HepG2 (cell line): ENCODE data around the gene BMX. TPM values are rescaled to one million over a fixed set of nuclear protein-coding genes. Genes with fewer than 3 reads are reported as not detected.

Experiments
- ATAC-seq: fragments of 200-7000 bp; cut with Tn5 transposase; 3 replicates; pipeline ENCODE4 v1.9.1; 2020; ENCODE audit warnings: mild to moderate bottlenecking, moderate library complexity
- BruUV-seq: library from RNA; stranded (reverse); fragments of 400-500 nt; replicated peaks from 2 replicates; lab custom pipeline; 2021; lab: Mats Ljungman, UMichigan
- CTCF ChIA-PET: fragments of 300-600 bp; formaldehyde crosslinking; extraction: SDS; loops from one replicate; lab custom pipeline; 2021; ENCODE audit warnings: low total read pairs, inconsistent platforms, low intra/inter-chr PET ratio; lab: Yijun Ruan, JAX
- POLR2A ChIA-PET: fragments of 350-600 bp; sonication (Branson Sonifier 250); formaldehyde crosslinking; loops from one replicate; lab custom pipeline; 2020; ENCODE audit warnings: antibody characterized with exemption, inconsistent platforms; lab: Yijun Ruan, JAX
- DNase-seq: peaks from one replicate; pipeline ENCODE4 v3.0.0-alpha.2; 2015; ENCODE audit warnings: low spot score
- FAIRE-seq: peaks from 3 replicates; lab custom pipeline; 2011; peaks lifted over from hg19 to GRCh38; lab: Jason Lieb, UNC
- H2AFZ ChIP-seq: one replicate; pipeline ENCODE4 v1.6.1; 2011; ENCODE audit warnings: low read length, inconsistent platforms
- H3K27ac ChIP-seq: fragments of 300-600 bp; 3 replicates; pipeline ENCODE4 v1.8.0; 2011; ENCODE audit warnings: mixed run types, mild to moderate bottlenecking, mixed read lengths, low read length, inconsistent platforms; ENCODE audit not compliant: insufficient read depth; ENCODE audit errors: extremely low read length
- H3K27me3 ChIP-seq, 2 experiments: fragments of 200-600 bp in 1 of 2; 2 replicates in 1 of 2; 3 replicates in 1 of 2; pipeline versions ENCODE4 v1.6.0 to v1.8.0; 2011; ENCODE audit warnings: low read length in 2 of 2, mild to moderate bottlenecking in 2 of 2, moderate library complexity in 2 of 2, inconsistent platforms in 1 of 2; ENCODE audit not compliant: insufficient read depth in 2 of 2, control insufficient read depth in 1 of 2
- H3K36me3 ChIP-seq, 2 experiments: fragments of 200-600 bp in 1 of 2; replicated peaks in 1 of 2; 2 replicates in 1 of 2; 3 replicates in 1 of 2; pipeline versions ENCODE4 v1.5.1 to v1.8.0; 2011; ENCODE audit warnings: low read length in 2 of 2, inconsistent platforms in 1 of 2; ENCODE audit not compliant: insufficient read depth in 2 of 2, control insufficient read depth in 1 of 2
- H3K4me1 ChIP-seq: 2 replicates; pipeline ENCODE4 v1.5.1; 2012; ENCODE audit warnings: low read length, inconsistent platforms; ENCODE audit not compliant: insufficient read depth
- H3K4me2 ChIP-seq: 2 replicates; pipeline ENCODE4 v1.6.0; 2011; ENCODE audit warnings: low read depth, low read length, inconsistent platforms
- H3K4me3 ChIP-seq, 3 experiments: fragments of 200-600 bp in 1 of 3; sonication (generic), shearing (Covaris generic) in 1 of 3; replicated peaks in 1 of 3; 2 replicates each; pipeline ENCODE4 v1.5.1; 2011 to 2016; ENCODE audit warnings: low read length in 3 of 3, inconsistent platforms in 2 of 3, low read depth in 2 of 3, mild to moderate bottlenecking in 2 of 3, control low read depth in 1 of 3, mixed read lengths in 1 of 3; ENCODE audit not compliant: insufficient read depth in 1 of 3
- H3K79me2 ChIP-seq: one replicate; pipeline ENCODE4 v1.6.1; 2011; ENCODE audit warnings: low read length, inconsistent platforms; ENCODE audit not compliant: insufficient read depth
- H3K9ac ChIP-seq: 2 replicates; pipeline ENCODE4 v1.6.0; 2011; ENCODE audit warnings: mild to moderate bottlenecking, low read depth, low read length, inconsistent platforms; ENCODE audit not compliant: insufficient read depth
- H3K9me3 ChIP-seq: 2 replicates; pipeline ENCODE4 v1.5.1; 2012; ENCODE audit warnings: mild to moderate bottlenecking, low read length
- H4K20me1 ChIP-seq: 2 replicates; pipeline ENCODE4 v1.6.0; 2011; ENCODE audit warnings: inconsistent platforms, mild to moderate bottlenecking, low read length, moderate library complexity; ENCODE audit not compliant: insufficient read depth
- DNMT3B ChIP-seq: conservative IDR thresholded peaks from 2 replicates; pipeline ENCODE4 v1.6.1; 2016; ENCODE audit warnings: missing biosample characterization, control low read depth
- FOXK1 ChIP-seq: sonication (generic); formaldehyde crosslinking; IDR thresholded peaks from 2 replicates; pipeline ENCODE4 v1.4.0; 2020; ENCODE audit warnings: low read depth, missing genetic modification reagents, borderline replicate concordance
- FOXO1 ChIP-seq: sonication (generic); formaldehyde crosslinking; IDR thresholded peaks from 2 replicates; pipeline ENCODE4 v1.4.0; 2020; ENCODE audit warnings: missing genetic modification reagents
- MAFF ChIP-seq: IDR thresholded peaks from 2 replicates; pipeline ENCODE4 v1.6.1; 2011; ENCODE audit warnings: low read depth, low read length, improper control_type of control experiment
- REPIN1 ChIP-seq: sonication (generic); formaldehyde crosslinking; IDR thresholded peaks from 2 replicates; pipeline ENCODE4 v1.8.0; 2022; ENCODE audit warnings: missing genetic modification reagents, low read depth, mild to moderate bottlenecking, borderline replicate concordance
- ZFAT ChIP-seq: sonication (generic); formaldehyde crosslinking; conservative IDR thresholded peaks from 2 replicates; pipeline ENCODE4 v1.8.1; 2023; ENCODE audit warnings: missing genetic modification reagents, inconsistent platforms
- ZFP90 ChIP-seq: sonication (generic); formaldehyde crosslinking; IDR thresholded peaks from 2 replicates; pipeline ENCODE4 v1.8.0; 2022; ENCODE audit warnings: missing genetic modification reagents, mild to moderate bottlenecking, inconsistent platforms, borderline replicate concordance
- ZMAT3 ChIP-seq: sonication (generic); formaldehyde crosslinking; conservative IDR thresholded peaks from 2 replicates; pipeline ENCODE4 v1.7.0; 2021; ENCODE audit warnings: missing genetic modification reagents
- ZMYM2 ChIP-seq: sonication (generic); formaldehyde crosslinking; IDR thresholded peaks from 2 replicates; pipeline ENCODE4 v1.8.0; 2022; ENCODE audit warnings: mild to moderate bottlenecking, missing genetic modification reagents
- ZNF160 ChIP-seq: sonication (generic); formaldehyde crosslinking; IDR thresholded peaks from 2 replicates; pipeline ENCODE4 v1.8.0; 2022; ENCODE audit warnings: mild to moderate bottlenecking, inconsistent platforms, missing genetic modification reagents
- ZNF670 ChIP-seq: sonication (generic); formaldehyde crosslinking; IDR thresholded peaks from 2 replicates; pipeline ENCODE4 v1.8.0; 2022; ENCODE audit warnings: mild to moderate bottlenecking, missing genetic modification reagents, borderline replicate concordance
- ZNF841 ChIP-seq: sonication (generic); formaldehyde crosslinking; IDR thresholded peaks from 2 replicates; pipeline ENCODE4 v1.8.1; 2023; ENCODE audit warnings: missing genetic modification reagents, borderline replicate concordance
- WGBS: methylation state at CpG from one replicate; pipeline ENCODE4 v1.1.6; 2017; ENCODE audit warnings: low lambda C conversion rate; 5-methylcytosine and 5-hydroxymethylcytosine counted together
- in situ Hi-C: cut with HindIII; loops from 2 replicates; pipeline ENCODE4 v1.10.0; 2017; ENCODE audit warnings: low pct_unique_long_range_greater_than_20kb; ENCODE audit not compliant: extremely low pct_ligation_motif_present
- intact Hi-C: fragments of 100-400 bp; cut with micrococcal nuclease; formaldehyde crosslinking; loops from one replicate; pipeline ENCODE4 v1.10.0; 2022; ENCODE audit not compliant: unreplicated experiment
- polyA plus RNA-seq, 8 experiments: library from polyadenylated mRNA; depleted of rRNA in 3 of 8; stranded (reverse) in 7 of 8; unstranded in 1 of 8; fragments of >200 nt; fragmentation: Illumina TruSeq in 4 of 8; extraction: Trizol in 4 of 8; gene quantifications; 2 replicates each; pipeline versions ENCODE4 v1.2.1 to v1.2.3, GENCODE V29; 2011 to 2016; ENCODE audit warnings: low read depth in 4 of 8, missing spikeins in 1 of 8, mixed read lengths in 1 of 8; ENCODE audit not compliant: insufficient read depth in 1 of 8
- total RNA-seq, 5 experiments: library from RNA; depleted of rRNA; stranded (reverse); fragments of >200 nt; fragmentation: Illumina TruSeq; extraction: Trizol; gene quantifications; 2 replicates each; pipeline ENCODE4 v1.2.3, GENCODE V29; 2016; ENCODE audit warnings: low read depth in 1 of 5
- TF ChIP-seq, protein P1 (sequence below): sonication (generic); formaldehyde crosslinking; conservative IDR thresholded peaks from 2 replicates; pipeline ENCODE4 v1.4.0; 2020; ENCODE audit warnings: missing genetic modification reagents
- TF ChIP-seq, protein P2 (sequence below): IDR thresholded peaks from 2 replicates; pipeline ENCODE4 v1.4.0; 2020; ENCODE audit warnings: mild to moderate bottlenecking, missing genetic modification reagents

BMX gene
- total and polyA plus RNA-seq, 2 of the 13 experiments (the other 11 are each of a cell fraction or from before 2014, with no cell fraction given): not detected

DNA sequence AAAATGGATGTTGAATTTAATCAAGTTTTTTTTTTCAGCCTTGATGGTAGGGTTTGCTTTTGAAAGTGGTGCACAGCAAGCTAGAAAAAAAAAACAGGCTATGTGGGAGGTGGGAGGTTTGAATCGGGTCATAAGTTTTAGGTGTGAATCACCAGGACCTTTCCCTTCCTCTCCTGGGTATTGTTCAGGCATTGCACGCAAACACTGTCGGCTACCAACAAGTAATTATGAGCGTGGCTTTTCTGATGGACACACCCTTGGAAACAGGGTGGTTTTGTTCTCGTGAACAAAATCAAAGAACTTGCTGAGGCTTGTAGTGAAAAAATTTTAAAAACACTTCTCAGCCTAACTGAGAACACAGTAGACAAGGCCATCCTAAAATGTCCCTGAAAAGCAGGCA is 25.6 kb upstream of the BMX start:
- 99% methylated on average over 5 of the region's 5 CpGs for WGBS
- Histone ChIP-seq H3K4me1 (no peaks in the 10 kb centered on the region), H3K9me3 (no peaks in the 10 kb centered on the region), H3K27ac (no peak overlapping the region), H3K27me3 (no peaks in the 10 kb centered on the region), H3K36me3 (no peaks in the 10 kb centered on the region; a peak in 1 of 5 replicates), H4K20me1 (no peaks in the 10 kb centered on the region), H2AFZ (no peak overlapping the region), H3K9ac (no peak overlapping the region), H3K79me2 (no peaks in the 10 kb centered on the region), H3K4me2 (no peak overlapping the region), H3K4me3 (no peak overlapping the region)
- TF ChIP-seq DNMT3B (CRISPR knock-in tag) (no peak), MAFF (no peak), ZFAT (no peak), ZMYM2 (CRISPR knock-in tag) (no peak), REPIN1 (no peak), ZNF670 (CRISPR knock-in tag) (no peak), ZMAT3 (CRISPR knock-in tag) (no peak), FOXO1 (no peak), ZNF841 (CRISPR knock-in tag) (no peak), ZNF160 (CRISPR knock-in tag) (no peak), ZFP90 (CRISPR knock-in tag) (no peak), FOXK1 (no peak)
- TF ChIP-seq, protein P1, sequence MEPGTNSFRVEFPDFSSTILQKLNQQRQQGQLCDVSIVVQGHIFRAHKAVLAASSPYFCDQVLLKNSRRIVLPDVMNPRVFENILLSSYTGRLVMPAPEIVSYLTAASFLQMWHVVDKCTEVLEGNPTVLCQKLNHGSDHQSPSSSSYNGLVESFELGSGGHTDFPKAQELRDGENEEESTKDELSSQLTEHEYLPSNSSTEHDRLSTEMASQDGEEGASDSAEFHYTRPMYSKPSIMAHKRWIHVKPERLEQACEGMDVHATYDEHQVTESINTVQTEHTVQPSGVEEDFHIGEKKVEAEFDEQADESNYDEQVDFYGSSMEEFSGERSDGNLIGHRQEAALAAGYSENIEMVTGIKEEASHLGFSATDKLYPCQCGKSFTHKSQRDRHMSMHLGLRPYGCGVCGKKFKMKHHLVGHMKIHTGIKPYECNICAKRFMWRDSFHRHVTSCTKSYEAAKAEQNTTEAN (CRISPR knock-in tag): no peak
- TF ChIP-seq, protein P2, sequence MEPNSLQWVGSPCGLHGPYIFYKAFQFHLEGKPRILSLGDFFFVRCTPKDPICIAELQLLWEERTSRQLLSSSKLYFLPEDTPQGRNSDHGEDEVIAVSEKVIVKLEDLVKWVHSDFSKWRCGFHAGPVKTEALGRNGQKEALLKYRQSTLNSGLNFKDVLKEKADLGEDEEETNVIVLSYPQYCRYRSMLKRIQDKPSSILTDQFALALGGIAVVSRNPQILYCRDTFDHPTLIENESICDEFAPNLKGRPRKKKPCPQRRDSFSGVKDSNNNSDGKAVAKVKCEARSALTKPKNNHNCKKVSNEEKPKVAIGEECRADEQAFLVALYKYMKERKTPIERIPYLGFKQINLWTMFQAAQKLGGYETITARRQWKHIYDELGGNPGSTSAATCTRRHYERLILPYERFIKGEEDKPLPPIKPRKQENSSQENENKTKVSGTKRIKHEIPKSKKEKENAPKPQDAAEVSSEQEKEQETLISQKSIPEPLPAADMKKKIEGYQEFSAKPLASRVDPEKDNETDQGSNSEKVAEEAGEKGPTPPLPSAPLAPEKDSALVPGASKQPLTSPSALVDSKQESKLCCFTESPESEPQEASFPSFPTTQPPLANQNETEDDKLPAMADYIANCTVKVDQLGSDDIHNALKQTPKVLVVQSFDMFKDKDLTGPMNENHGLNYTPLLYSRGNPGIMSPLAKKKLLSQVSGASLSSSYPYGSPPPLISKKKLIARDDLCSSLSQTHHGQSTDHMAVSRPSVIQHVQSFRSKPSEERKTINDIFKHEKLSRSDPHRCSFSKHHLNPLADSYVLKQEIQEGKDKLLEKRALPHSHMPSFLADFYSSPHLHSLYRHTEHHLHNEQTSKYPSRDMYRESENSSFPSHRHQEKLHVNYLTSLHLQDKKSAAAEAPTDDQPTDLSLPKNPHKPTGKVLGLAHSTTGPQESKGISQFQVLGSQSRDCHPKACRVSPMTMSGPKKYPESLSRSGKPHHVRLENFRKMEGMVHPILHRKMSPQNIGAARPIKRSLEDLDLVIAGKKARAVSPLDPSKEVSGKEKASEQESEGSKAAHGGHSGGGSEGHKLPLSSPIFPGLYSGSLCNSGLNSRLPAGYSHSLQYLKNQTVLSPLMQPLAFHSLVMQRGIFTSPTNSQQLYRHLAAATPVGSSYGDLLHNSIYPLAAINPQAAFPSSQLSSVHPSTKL (CRISPR knock-in tag): no peak
- FAIRE-seq: no peak
- ATAC-seq: no peak
- DNase-seq: no peak
- BruUV-seq: no TSS peak
- CTCF ChIA-PET: no interaction called here
- POLR2A ChIA-PET: no interaction called here
- intact Hi-C loops: no loop called here
- in situ Hi-C loops: no loop called here
